Measurements from ENCODE around the gene HSPB1. TPM values are rescaled to one million over a fixed set of nuclear protein-coding genes. Genes with fewer than 3 reads are reported as not detected.
"Not testable (repeated sequence)": the region's sequence is repeated elsewhere in the genome, so short reads cannot be mapped to it uniquely, and the experiment has no call there.

The HSPB1 gene
- total RNA-seq, 6 experiments from 2014 or later: 1,016 to 1,211 (median 1,126) TPM

GRCh38 chr7:76282344-76283253 is 19.9 kb upstream of the HSPB1 start:
- no peaks in the 10 kb centered on the region for H3K36me3 Mint-ChIP-seq (ENCODE audit: low read depth)
- no peak overlapping the region for H3K27ac Mint-ChIP-seq
- TF ChIP-seq, protein P1, sequence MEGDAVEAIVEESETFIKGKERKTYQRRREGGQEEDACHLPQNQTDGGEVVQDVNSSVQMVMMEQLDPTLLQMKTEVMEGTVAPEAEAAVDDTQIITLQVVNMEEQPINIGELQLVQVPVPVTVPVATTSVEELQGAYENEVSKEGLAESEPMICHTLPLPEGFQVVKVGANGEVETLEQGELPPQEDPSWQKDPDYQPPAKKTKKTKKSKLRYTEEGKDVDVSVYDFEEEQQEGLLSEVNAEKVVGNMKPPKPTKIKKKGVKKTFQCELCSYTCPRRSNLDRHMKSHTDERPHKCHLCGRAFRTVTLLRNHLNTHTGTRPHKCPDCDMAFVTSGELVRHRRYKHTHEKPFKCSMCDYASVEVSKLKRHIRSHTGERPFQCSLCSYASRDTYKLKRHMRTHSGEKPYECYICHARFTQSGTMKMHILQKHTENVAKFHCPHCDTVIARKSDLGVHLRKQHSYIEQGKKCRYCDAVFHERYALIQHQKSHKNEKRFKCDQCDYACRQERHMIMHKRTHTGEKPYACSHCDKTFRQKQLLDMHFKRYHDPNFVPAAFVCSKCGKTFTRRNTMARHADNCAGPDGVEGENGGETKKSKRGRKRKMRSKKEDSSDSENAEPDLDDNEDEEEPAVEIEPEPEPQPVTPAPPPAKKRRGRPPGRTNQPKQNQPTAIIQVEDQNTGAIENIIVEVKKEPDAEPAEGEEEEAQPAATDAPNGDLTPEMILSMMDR (IDR thresholded peaks at IDR 0.05): no peak
- H3K4me1 Mint-ChIP-seq (ENCODE audit: low read depth): peaks cover 14% of the 10 kb centered on the region
- no peak overlapping the region; the same call in 1 of the 2 replicates for H3K4me3 Mint-ChIP-seq
- DNase-seq: no peak
- H3K9me3 Mint-ChIP-seq: no peaks in the 10 kb centered on the region
- H3K27me3 Mint-ChIP-seq (ENCODE audit: insufficient read depth): peaks cover 39% of the 10 kb centered on the region

- Mint-ChIP-seq H3K27ac (no peak overlapping the region), H3K4me3 (no peak overlapping the region), H3K9me3 (no peaks in the 10 kb centered on the region), H3K4me1 (ENCODE audit: low read depth) (peaks cover 15% of the 10 kb centered on the region), H3K36me3 (ENCODE audit: low read depth) (no peaks in the 10 kb centered on the region), H3K27me3 (ENCODE audit: insufficient read depth) (peaks cover 36% of the 10 kb centered on the region)
- TF ChIP-seq, protein P1 (IDR thresholded peaks at IDR 0.05): no peak
- no peak for DNase-seq
Observed at GRCh38 chr7:76283254-76284159, 19.0 kb upstream of the HSPB1 start.

- no peak for DNase-seq
- Mint-ChIP-seq H3K4me3 (no peak overlapping the region), H3K36me3 (ENCODE audit: low read depth) (no peaks in the 10 kb centered on the region), H3K27ac (no peak overlapping the region), H3K4me1 (ENCODE audit: low read depth) (peaks cover 23% of the 10 kb centered on the region), H3K27me3 (ENCODE audit: insufficient read depth) (peaks cover 27% of the 10 kb centered on the region), H3K9me3 (no peaks in the 10 kb centered on the region)
- TF ChIP-seq, protein P1 (IDR thresholded peaks at IDR 0.05): no peak
Observed at GRCh38 chr7:76285604-76286374, 16.7 kb upstream of the HSPB1 start.

- Mint-ChIP-seq H3K9me3 (no peaks in the 10 kb centered on the region), H3K27ac (no peak overlapping the region), H3K27me3 (ENCODE audit: insufficient read depth) (peaks cover 20% of the 10 kb centered on the region), H3K4me1 (ENCODE audit: low read depth) (peaks cover 28% of the 10 kb centered on the region), H3K4me3 (no peak overlapping the region), H3K36me3 (ENCODE audit: low read depth) (no peaks in the 10 kb centered on the region)
- TF ChIP-seq, protein P1 (IDR thresholded peaks at IDR 0.05): no peak
- DNase-seq: no peak
Observed at GRCh38 chr7:76286842-76287403, 15.6 kb upstream of the HSPB1 start.

DNA sequence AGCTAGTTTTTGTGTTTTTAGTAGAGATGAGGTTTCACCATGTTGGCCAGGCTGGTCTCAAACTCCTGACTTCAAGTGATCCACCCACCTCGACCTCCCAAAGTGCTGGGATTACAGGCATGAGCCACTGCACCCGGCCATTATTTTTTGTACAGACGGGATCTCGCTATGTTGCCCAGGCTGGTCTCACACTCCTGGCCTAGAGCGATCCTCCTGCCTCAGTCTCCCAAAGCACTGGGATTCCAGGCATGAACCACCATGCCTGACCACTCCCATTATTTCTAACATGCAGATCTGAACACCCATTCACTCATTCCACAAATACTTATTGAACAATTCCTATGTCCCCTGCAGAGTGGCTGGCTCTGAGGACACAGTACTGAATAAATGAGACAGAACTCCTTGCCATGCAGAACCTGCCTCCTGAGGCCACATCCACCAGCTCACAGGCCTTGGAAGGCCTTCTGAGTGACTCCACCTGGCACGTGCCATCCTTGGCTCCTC is 11.6 kb upstream of the HSPB1 start:
- H3K4me3 Mint-ChIP-seq: peak overlapping the region; percentile 74; the same call in 1 of the 2 replicates
- H3K36me3 Mint-ChIP-seq (ENCODE audit: low read depth); H3K27me3 Mint-ChIP-seq (ENCODE audit: insufficient read depth); DNase-seq; H3K9me3 Mint-ChIP-seq: not testable (repeated sequence)
- peaks cover 54% of the 10 kb centered on the region for H3K4me1 Mint-ChIP-seq (ENCODE audit: low read depth)
- H3K27ac Mint-ChIP-seq: peak overlapping the region; percentile 98

Data from HFFc6 (cell line).